ENCODE data around the gene ZNF543. TPM values are rescaled to one million over a fixed set of nuclear protein-coding genes. Genes with fewer than 3 reads are reported as not detected.

The ZNF543 gene
- total and polyA plus RNA-seq, 9 of the 15 experiments (the other 6 are each of a cell fraction or from before 2014, with no cell fraction given), result 0.14 to 5.5 (median 2.4) TPM

- TF ChIP-seq, protein P1, sequence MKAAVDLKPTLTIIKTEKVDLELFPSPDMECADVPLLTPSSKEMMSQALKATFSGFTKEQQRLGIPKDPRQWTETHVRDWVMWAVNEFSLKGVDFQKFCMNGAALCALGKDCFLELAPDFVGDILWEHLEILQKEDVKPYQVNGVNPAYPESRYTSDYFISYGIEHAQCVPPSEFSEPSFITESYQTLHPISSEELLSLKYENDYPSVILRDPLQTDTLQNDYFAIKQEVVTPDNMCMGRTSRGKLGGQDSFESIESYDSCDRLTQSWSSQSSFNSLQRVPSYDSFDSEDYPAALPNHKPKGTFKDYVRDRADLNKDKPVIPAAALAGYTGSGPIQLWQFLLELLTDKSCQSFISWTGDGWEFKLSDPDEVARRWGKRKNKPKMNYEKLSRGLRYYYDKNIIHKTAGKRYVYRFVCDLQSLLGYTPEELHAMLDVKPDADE (conservative IDR thresholded peaks at IDR 0.05; ENCODE audit: control insufficient read depth, low read depth, low read length), result peak; percentile 84
- TF ChIP-seq CREB3 (tag; conservative IDR thresholded peaks at IDR 0.05; ENCODE audit: low read depth) (no peak), GABPB1 (CRISPR knock-in tag; IDR thresholded peaks at IDR 0.05) (peak; percentile 53), NRF1 (conservative IDR thresholded peaks at IDR 0.05 in 1 of 2, IDR thresholded peaks at IDR 0.05 in 1 of 2) (peak; percentile 46 to 67; a peak in 3 of 4 replicates), ZBTB8A (IDR thresholded peaks at IDR 0.05; ENCODE audit: partially characterized antibody) (no peak), ZZZ3 (IDR thresholded peaks at IDR 0.05) (no peak), ETV1 (tag; conservative IDR thresholded peaks at IDR 0.05; ENCODE audit: low read depth) (peak; percentile 67; the same call in 1 of the 2 replicates), HMGN3 (IDR thresholded peaks at IDR 0.05; ENCODE audit: borderline replicate concordance, extremely low read depth, insufficient read length, low read depth, low read length) (no peak), NFXL1 (CRISPR knock-in tag; IDR thresholded peaks at IDR 0.05) (no peak), PHF20 (IDR thresholded peaks at IDR 0.05; ENCODE audit: partially characterized antibody) (peak; percentile 91), HSF4 (CRISPR knock-in tag; IDR thresholded peaks at IDR 0.05; ENCODE audit: borderline replicate concordance) (no peak), RAD51 (IDR thresholded peaks at IDR 0.05; ENCODE audit: borderline replicate concordance, low read depth) (no peak), MXD1 (CRISPR knock-in tag; IDR thresholded peaks at IDR 0.05; ENCODE audit: borderline replicate concordance, poor library complexity, severe bottlenecking) (no peak), CBX3 (IDR thresholded peaks at IDR 0.05; ENCODE audit: borderline replicate concordance in 1 of 2, low read length in 2 of 2) (peak in 1 of 2 experiments; percentile 20; a peak in 1 of 3 replicates)
- TF ChIP-seq, protein P2, sequence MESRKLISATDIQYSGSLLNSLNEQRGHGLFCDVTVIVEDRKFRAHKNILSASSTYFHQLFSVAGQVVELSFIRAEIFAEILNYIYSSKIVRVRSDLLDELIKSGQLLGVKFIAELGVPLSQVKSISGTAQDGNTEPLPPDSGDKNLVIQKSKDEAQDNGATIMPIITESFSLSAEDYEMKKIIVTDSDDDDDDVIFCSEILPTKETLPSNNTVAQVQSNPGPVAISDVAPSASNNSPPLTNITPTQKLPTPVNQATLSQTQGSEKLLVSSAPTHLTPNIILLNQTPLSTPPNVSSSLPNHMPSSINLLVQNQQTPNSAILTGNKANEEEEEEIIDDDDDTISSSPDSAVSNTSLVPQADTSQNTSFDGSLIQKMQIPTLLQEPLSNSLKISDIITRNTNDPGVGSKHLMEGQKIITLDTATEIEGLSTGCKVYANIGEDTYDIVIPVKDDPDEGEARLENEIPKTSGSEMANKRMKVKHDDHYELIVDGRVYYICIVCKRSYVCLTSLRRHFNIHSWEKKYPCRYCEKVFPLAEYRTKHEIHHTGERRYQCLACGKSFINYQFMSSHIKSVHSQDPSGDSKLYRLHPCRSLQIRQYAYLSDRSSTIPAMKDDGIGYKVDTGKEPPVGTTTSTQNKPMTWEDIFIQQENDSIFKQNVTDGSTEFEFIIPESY (CRISPR knock-in tag; IDR thresholded peaks at IDR 0.05), result no peak
- TF ChIP-seq, protein P3, sequence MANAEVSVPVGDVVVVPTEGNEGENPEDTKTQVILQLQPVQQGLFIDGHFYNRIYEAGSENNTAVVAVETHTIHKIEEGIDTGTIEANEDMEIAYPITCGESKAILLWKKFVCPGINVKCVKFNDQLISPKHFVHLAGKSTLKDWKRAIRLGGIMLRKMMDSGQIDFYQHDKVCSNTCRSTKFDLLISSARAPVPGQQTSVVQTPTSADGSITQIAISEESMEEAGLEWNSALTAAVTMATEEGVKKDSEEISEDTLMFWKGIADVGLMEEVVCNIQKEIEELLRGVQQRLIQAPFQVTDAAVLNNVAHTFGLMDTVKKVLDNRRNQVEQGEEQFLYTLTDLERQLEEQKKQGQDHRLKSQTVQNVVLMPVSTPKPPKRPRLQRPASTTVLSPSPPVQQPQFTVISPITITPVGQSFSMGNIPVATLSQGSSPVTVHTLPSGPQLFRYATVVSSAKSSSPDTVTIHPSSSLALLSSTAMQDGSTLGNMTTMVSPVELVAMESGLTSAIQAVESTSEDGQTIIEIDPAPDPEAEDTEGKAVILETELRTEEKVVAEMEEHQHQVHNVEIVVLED (CRISPR knock-in tag; IDR thresholded peaks at IDR 0.05), result peak; percentile 69
Observed at GRCh38 chr19:57350877-57351805, 30.9 kb downstream of the ZNF543 start, which contains the start of gene ZNF304 (continued).
